ENCODE results near the gene MCOLN1.

GRCh38 chr19:7513809-7514642 lies 8.4 kb upstream of the MCOLN1 start:
- TF ChIP-seq CTCF (IDR thresholded peaks at IDR 0.05) (no peak), POLR2A (IDR thresholded peaks at IDR 0.05) (no peak)
